HG02981 (cell line): Measurements from ENCODE around the gene CRKL.

Source experiments
- ATAC-seq: cut with Tn5 transposase; IDR thresholded peaks from one replicate; pipeline ENCODE4 v1.9.1; 2021; ENCODE audit warnings: mild to moderate bottlenecking, moderate library complexity; ENCODE audit not compliant: unreplicated experiment

CRKL gene

DNA sequence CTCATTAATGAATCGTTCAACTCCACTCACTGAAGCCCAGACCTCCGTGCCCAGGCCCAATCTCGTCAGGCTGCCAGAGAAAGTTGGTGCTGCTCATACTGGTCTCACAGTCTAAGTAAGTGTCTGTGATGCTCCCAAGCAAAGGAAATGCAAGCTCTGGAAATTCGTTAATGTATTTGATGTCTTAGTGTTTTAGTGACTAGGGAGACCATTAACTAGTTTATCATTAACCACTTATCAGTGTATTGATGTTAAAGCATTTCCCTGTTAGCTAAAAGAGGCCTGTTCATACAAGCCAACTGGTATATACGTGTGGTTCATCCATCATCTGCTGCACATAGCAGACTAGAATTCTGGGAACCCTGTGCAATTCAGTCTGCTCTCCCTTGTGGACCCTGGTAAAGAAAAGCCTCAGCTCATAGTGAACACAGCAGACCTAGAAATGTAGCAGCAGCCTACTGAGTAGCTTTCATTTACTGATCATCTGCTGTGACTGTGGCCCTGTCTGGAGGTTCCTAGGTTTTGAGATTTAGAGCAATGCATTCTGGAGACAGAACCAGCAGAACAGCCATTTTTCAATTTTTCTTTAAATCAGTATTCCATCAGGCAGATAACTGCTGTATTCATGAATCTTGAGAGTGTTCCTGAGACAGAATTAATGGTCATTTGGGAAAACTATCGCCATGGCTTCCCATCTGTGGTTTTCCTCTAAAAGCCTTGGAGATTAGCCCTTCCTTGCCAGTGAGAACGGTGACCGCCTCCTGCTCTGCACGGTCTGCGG lies 34.1 kb downstream of the CRKL start:
- ATAC-seq = no peak

DNA sequence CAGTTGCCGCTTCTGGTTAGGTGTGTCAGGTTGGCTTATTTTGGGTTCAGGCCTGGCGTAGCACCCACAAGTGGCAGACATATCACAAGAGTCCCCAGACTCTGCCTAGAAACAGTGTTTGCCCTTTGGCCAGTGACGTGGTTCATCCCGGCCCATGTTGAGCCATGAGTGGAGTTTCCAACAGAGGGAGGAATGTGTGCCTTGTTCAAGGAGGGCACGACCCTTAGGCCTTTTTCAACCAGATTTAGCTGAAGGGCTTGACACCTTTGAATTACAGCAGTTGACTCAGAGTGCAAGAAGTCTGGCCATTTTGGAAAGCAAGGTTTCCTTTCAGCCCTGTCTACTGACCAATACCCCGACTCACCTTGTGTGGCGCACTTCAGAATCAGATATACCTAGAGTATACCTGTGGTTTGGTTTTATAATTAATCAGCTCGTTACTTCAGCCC lies 34.7 kb downstream of the CRKL start:
- ATAC-seq = no peak

DNA sequence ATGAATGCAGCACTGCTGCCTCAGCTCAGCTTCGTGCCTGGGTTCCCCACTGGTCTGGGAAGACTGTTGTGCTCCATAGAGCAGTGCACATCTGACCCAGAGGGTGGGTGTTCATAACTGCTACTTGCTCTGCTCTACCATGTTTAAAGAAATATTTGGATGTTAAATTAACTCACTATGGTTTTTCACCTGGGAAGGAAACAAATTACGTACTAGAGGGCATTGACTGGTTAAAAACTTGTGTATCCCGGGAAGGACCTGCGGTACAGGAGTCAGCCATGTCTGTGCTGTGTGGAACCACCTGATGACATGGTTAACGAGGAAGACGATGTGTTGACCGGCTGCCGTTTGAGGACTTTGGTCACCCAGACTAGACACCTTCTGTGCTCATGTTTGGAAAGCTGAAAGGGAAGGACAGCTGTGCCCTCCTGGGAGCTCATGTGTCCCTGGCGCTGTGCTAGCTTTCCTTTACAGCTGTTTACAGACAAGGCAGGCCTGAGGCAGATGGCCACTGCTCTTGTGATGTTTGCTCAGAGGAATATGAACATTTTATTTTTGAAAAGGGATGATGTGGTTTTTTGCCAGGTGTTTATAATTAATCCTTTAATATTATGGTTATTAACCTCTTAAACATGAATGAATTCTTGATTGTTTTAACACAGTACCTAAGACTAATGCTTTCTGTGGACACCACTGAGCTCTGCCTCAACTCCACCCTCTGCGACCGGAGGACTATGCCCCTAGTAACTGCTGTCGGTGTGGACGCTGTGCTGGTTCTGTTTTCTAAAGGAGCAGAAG lies 35.5 kb downstream of the CRKL start:
- ATAC-seq = no peak

DNA sequence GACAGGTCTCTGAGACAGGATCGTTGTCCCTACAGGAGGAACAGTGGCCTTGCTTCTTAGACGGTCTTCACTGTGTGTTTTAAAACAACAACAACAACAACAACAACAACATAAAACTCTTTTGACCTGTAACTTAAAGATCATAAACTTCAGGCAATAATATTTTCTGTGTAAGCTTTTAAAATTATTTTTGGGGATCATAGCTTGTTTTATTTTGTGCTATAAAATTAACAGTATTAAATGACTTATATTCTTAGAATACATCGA lies 36.1 kb downstream of the CRKL start:
- ATAC-seq = no peak

DNA sequence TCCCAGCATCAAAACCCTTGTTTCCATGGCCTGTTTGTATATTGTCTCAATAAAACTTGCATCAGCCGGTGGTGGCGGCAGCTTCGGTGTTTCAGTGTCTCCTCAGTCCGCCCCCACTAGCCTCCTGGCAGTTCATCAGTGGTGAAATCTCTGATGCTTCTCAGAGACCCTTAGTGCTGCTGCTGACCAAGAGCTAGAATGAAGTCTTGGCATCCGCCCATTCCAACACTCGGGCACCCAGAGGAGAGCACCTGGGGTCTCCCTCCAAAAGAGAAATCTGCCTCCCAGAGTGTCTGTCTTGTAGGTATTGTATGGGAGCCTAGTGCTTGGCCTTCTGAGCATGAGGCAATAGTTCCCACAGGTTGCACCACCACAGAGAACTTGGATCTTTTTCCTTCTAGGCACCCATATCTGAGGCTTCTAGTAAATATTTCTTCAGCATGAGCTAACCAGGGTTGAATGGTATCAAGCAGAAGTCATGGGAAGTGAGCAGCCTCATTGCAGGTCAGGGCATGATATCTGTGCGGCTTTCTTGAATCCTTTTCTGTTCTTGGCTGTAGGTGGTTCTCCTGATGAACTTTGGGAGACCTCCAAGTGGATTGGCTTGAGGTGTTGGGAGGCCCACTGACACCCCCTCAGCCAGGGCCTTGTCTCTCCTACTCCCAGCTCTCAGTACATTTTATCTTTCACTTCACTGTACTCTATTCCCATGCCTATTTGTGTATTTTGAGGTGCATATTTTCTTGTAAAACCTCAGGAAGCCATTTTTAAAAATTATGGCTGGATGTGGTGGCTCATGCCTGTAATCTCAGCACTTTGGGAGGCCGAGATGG lies 36.7 kb downstream of the CRKL start:
- no peak for ATAC-seq

DNA sequence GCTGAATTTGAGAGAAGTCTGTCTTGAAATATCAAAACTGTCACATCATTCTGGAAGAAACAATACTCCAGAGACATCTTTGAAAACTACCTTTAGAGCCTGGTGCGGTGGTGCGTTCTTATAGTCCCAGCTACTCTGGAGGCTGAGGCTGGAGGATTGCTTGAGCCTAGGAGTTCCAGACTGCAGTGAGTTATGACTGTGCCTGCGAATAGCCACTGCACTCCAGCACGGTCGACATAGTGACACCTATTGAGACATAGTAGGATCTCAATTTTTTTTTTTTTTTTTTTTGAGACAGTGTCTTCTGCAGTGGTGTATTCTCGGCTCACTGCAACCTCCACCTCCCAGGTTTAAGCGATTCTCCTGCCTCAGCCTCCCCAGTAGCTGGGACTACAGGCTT lies 38.3 kb downstream of the CRKL start:
- ATAC-seq = no peak

DNA sequence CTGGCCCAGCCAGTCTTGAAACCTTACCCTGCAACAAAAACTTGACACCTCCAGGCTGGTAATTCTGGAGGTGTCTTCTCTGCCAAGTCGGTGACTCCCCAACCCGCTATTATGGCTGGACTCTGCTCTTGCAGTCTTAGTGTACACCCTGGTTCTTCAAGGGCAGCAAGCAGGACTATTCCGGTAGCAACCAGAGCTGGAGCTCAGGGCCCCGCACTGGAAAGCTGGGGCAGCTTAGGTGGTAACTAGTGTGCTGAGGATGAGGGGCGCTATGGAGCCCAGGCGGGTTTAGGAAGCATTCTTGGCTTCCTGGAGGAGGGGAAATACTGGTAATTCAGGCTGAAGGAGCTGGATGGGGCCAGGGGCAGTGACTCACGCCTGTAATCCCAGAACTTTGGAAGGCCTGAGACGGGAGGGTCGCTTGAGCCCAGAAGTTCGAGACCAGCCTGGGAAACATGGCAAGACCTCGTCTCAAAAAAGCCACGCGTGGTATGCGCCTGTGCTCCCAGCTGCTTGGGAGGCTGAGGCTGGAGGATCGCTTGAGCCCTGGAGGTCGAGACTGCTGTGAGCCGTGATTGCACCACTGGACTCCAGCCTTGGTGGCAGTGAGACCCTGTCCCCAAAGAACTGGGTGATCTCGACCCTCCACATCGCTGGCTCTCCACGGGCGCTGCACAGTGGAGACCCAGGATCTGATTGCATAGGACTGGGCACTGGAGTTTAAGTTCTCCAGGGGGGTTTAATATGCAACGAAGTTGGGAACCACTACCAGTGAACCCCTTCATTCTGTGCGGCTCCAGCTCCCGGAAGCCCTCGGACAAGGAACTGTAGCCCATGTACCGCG lies 39.3 kb downstream of the CRKL start:
- ATAC-seq = no peak

DNA sequence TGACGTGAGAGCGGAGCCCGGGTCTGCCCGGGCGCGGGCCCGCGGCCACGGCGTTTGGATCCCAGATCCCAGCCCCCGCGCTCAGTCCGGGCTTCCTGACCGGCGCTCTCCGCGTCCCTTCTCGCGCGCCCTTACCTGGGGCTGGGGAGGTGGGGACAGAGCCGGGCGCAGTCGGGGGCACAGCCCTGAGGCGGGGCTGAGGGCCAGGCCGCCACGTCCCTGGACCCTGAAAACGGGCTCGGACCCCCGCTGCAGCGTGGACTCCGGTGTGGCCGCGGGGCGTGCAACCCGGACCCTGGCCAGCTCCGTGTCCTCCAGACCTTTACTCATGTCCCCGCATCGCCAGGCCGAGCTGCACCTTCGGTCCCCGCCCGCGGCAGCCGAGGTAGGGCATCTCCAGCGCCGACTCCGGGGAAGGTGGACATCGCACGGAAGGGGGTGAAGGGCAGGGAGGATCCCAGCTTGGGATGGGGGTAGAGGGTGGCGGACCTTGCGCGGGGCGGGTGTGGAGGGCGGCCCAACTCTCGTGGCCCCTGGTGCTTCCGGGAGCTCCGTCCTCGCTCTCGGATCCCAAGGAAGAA lies 40.0 kb downstream of the CRKL start:
- ATAC-seq = no peak

DNA sequence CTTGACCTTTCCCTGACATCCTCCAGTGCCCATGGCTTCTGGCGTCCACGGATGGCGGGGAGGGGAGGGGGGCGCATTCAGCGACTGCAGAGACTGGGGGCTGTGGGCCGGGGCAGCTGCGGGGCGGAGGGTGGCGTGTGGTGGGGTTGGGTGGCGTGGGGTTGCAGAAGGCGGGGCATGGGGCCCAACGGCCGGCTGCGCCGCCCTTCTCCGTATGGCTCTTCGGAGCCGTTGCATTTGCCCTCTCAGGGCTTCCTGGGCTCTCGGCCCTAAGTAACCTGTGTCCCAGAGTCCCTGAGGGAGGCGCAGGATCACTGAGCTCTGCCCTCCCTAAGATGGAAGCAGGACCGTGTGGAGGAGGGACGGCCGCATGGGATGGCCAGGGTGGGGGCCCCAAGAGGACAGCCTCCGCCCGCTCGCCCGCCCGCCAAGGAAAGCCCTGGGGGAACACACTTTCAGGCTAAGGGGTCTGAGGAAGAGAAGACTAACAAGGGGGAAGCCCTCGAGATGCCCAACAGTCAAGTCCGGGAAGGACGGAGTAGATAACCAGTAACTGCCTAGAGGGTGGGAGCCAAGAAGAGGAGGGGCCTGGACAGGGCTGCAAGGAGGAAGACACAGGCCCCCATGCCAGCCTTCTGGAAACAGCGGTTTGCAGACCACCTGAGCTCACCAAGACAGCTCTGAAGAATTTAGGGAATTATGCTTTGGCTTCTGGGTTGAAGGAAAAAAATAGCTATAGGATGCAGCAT lies 40.6 kb downstream of the CRKL start:
- no peak for ATAC-seq

DNA sequence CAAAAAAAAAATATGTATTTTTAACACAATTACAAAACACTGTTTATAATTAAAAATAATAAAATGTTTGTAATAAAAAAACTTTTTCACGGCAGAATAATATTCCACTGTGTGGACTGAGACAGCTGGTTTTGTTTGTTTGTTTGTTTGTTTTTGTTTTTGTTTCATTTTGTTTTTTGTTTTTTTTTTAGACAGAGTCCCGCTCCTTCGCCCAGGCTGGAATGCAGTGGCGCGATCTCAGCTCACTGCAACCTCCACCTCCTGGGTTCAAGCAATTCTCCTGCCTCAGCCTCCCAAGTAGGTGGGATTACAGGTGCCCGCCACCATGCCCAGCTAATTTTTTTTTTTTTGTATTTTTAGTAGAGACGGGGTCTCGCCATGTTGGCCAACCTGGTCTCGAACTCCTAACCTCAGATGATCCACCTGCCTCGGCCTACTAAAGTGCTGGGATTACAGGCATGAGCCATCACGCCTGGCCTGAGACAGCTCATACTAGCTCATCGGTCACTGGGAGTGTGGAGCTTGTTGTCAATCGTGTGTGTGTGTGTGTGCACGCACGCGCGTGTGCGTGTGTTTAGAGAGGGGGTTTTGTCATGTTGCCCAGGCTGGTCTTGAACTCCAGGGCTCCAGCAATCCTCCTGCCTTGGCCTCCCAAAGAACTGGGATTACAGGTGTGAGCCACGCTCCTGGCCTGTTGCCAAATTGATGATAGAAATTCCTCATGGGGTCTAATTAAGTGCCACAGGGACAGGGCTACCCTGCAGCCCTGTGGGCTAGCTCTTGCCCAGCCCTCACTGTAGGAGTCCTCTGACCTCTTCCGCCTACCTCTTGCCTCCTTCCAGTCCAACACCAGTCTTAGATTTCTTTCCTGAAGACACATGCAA lies 42.6 kb downstream of the CRKL start:
- ATAC-seq = no peak

DNA sequence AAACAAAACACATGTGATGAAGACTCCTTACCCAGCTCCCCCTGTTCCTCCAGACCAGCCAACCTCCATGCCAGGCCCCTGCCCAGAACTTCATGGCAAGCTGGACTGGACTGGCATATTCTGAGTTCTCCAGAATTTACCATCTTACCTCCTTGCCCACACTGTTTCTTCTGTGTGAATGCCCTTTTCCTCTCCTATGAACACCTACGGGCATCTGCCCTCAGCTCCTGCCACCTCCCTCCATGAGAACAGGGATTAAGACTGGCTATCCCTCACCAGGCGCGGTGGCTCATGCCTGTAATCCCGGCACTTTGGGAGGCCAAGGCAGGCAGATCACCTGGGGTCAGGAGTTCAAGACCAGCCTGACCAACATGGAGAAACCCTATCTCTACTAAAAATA lies 43.4 kb downstream of the CRKL start:
- no peak for ATAC-seq

DNA sequence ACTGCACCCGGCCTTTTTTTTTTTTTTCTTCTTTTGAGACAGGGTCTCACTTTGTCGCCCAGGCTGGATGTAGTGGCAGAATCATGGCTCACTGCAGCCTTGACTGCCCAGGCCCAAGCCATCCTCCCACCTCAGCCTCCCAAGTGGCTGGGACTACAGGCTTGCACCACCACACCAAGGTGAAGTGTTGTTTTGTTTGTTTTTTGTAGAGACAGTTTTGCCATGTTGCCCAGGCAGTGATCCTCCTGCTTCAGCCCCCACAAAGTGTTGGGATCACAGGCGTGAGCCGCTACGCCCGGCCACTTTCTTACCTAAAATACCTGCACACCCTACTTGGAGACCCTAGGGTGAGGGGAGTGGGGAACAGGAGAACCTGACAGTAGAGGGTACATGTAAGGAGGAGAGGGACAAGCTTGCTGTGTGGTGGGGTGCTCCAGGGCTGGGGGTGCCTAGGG lies 45.3 kb downstream of the CRKL start:
- no peak for ATAC-seq

DNA sequence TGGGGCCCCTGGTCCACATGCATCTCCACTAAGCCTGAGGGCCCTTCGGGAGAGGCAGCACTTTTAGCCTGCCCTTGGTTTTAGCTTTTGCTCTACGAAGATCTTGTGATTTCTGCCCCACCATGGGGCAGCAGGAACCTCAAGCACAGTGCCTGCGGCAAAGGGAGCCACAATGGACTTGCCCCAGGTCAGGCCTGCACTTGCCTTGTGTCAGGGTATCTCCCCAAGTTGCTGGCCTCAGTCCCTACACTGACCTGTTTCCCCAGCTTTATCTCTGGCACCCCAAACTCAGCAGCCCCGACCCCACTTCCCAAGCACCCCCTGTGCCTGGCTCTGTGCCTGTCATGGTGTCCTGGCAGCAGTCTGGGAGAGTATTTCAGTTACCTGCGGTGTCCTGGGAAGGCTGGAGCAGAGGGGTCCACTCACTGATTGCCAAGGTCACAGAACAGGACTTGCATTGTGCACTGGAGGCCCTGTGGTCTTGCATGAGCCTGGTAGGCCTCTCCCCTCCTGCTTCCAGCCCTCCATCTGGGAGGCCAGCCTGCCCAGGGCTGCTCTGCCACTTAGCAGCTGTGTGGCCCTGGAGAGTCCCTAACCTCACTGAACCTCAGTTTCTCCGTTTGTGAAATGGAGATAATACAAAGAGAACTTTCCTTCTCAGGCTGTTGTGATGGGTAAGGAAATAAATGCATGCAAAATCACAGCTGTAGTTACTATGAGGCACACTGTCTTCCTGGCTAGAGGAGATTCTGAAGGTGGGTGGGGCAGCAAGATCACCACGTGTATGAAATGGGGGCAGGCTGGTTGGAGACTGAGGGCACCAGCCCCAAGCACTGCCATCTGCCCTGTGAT lies 46.2 kb downstream of the CRKL start:
- ATAC-seq = no peak

DNA sequence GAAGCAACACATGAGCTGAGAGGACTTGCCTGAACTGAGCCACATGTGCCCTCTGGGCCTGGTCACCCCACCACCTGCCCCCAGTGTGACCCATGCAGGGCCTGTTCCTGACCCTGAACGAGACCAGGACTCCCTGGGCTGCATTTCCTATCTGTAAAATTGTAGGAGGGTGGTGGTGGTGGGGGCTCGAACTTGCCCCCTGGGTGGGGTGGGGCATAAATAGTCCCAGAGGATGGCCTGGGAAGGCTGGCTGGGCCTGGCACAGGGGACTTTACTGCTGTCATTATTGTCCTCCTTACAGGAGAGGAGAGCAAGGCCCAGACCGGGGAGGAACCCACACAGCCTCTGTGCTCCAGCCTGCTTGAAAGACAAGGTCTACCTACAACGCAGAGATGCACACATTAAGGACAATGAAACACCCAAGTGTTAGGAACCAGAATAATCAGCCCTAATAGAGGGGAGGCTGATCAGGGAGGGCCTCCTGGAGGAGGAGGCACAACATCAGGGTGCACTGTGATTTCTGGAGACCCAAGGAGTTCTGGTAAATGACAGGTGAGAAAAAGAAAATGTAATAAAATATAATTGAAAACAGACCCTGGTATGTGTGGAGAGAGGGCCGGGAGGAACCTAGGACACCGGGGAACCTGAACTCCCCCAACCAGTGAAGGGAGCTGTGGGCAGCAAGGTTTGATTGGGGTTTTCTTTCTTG lies 47.0 kb downstream of the CRKL start:
- ATAC-seq = no peak

DNA sequence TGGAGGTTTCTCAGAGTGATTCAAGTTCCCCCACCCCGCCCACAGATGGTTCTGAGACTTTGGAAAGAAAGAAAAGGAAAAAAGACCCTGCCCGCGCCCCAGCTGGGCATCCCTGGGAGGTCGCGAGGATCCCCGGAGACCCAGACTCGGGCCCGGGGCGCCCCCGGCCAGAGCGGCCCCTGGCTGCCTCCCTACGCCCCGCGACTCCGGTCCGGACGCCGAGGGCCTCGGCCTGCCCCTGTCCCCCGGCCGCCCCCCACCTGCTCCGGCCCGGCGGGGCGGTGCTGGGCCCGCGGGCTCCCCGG lies 47.5 kb downstream of the CRKL start:
- ATAC-seq = no peak

DNA sequence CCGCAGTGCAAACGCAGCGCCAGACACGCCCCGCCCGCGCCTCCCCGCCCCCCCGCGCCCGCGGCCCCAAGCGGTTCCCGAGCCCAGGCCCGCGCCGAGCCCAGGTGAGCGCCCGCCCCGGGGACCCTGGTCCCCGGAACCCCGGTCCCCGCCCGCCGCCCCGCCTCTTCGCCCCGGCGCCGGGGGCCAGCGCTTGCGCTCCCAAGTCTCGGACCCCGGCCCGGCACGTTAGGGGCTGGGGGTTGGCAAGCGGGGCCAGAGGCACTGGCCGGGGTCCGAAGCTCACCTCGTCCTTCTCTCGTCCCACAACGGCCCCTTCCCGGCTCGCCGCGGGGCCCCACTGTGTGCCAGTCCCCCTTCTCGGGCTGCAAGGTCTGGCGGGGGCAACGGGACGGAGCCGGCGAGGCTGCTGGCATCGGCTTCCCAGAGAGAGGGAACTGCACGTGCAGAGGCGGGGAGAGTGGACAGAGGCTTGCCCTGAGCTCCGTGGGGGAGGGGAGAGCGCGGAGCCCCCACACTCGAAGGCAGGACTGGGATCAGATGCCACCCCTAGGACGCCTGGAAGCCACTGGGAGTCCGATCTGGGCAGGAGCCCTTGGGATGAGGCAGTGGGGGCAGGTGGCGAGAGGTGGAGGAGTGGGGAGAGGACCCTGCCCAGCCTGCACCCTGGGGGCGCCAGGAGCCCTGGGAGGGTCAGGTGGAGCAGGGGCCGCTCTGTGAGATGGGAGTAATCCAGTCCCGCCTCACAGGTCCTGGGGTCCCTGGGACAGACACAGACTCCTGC lies 48.1 kb downstream of the CRKL start:
- ATAC-seq = no peak
